PC-3 (cell line): ENCODE data around the gene SFN.

Experiments used
- EZH2 ChIP-seq: fragments of 300-600 bp; sonication (generic); IDR thresholded peaks from one replicate; pipeline ENCODE4 v1.6.1; 2017; ENCODE audit warnings: antibody characterized with exemption, mild to moderate bottlenecking, low read length; ENCODE audit not compliant: unreplicated experiment
- EZH2phosphoT487 ChIP-seq: fragments of 300-600 bp; sonication (generic); IDR thresholded peaks from 2 replicates; pipeline ENCODE4 v1.6.1; 2018; ENCODE audit warnings: mild to moderate bottlenecking, antibody characterized with exemption, low read length, borderline replicate concordance
- TF ChIP-seq, protein P1 (sequence below): fragments of 300-600 bp; sonication (generic); conservative IDR thresholded peaks from 2 replicates; pipeline ENCODE4 v1.5.1; 2017; ENCODE audit warnings: antibody characterized with exemption, low read depth, mild to moderate bottlenecking, low read length

DNA sequence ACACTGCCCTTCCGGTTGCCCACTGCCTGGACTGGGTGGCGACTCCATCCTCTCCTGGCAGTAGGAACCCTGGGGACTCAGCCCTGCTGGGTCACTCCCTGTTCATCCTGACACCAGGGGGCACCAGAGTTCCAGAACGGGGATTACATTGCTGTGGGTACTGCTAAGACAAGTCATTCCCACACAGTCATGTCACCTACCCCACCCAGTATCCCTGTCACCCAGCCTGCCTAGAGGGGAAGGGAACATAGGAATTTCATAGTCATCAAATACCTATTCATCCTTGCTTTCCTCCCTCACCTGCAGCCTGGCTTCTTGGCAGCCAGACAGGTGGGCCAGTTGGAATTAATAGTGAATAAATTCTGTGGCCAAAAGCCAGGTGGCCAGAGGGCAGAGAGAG lies 9.8 kb upstream of the SFN start:
- TF ChIP-seq, protein P1, sequence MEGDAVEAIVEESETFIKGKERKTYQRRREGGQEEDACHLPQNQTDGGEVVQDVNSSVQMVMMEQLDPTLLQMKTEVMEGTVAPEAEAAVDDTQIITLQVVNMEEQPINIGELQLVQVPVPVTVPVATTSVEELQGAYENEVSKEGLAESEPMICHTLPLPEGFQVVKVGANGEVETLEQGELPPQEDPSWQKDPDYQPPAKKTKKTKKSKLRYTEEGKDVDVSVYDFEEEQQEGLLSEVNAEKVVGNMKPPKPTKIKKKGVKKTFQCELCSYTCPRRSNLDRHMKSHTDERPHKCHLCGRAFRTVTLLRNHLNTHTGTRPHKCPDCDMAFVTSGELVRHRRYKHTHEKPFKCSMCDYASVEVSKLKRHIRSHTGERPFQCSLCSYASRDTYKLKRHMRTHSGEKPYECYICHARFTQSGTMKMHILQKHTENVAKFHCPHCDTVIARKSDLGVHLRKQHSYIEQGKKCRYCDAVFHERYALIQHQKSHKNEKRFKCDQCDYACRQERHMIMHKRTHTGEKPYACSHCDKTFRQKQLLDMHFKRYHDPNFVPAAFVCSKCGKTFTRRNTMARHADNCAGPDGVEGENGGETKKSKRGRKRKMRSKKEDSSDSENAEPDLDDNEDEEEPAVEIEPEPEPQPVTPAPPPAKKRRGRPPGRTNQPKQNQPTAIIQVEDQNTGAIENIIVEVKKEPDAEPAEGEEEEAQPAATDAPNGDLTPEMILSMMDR = peak; percentile 91
- TF ChIP-seq EZH2 = no peak
- TF ChIP-seq EZH2phosphoT487 = no peak
